Mucosa of descending colon (tissue), 3 donors: ENCODE results near the gene SGMS1. TPM values are rescaled to one million over a fixed set of nuclear protein-coding genes. Genes with fewer than 3 reads are reported as not detected.
A peak's percentile ranks its signal among the peaks of the same experiment; 100 is the strongest.

Source experiments
- ATAC-seq: fragments of 200-7000 bp; cut with Tn5 transposase; one replicate; pipeline ENCODE4 v1.9.1; 2020; ENCODE audit warnings: mild to moderate bottlenecking, moderate library complexity
- DNase-seq, 3 donors: peaks; one replicate each; pipeline ENCODE4 v3.0.0-alpha.2; 2020
- H3K36me3 ChIP-seq: fragments of 200-600 bp; one replicate; pipeline ENCODE4 v1.8.0; 2021; ENCODE audit warnings: low read depth, mild to moderate bottlenecking
- H3K4me1 ChIP-seq: fragments of 200-600 bp; one replicate; pipeline ENCODE4 v1.8.0; 2021; ENCODE audit warnings: low read depth, mild to moderate bottlenecking
- H3K4me3 ChIP-seq: fragments of 200-600 bp; one replicate; pipeline ENCODE4 v1.8.0; 2021; ENCODE audit warnings: mild to moderate bottlenecking
- H3K9me3 ChIP-seq: fragments of 200-600 bp; one replicate; pipeline ENCODE4 v1.8.0; 2021; ENCODE audit warnings: mild to moderate bottlenecking
- CTCF ChIP-seq: fragments of 200-600 bp; IDR thresholded peaks from one replicate; pipeline ENCODE4 v1.8.0; 2022; ENCODE audit warnings: antibody characterized with exemption, mild to moderate bottlenecking
- intact Hi-C, 2 donors: fragments of 100-400 bp; cut with DNase I in 1 of 2; cut with micrococcal nuclease in 1 of 2; formaldehyde crosslinking; loops; one replicate each; pipeline versions ENCODE4 v1.11.0 to v1.11.1; 2022; cut with DNase I, micrococcal nuclease
- total RNA-seq, 3 donors: library from RNA; stranded (reverse); fragmentation: NEBNext Ultra II Directional in 2 of 3; extraction: Animal tissue kit (Norgen Biotek cat#: 25700) in 2 of 3; gene quantifications; one replicate each; pipeline versions ENCODE4 v1.2.1 to v1.2.4, GENCODE V29; 2021 to 2023
- donor health status: DM: no; HTN: no; CAD: no; lungs with moderate emphysema.
- donor health status: DM: no; HTN: no; CAD: no.
- donor health status: DM: no; HTN: yes; CAD: no.

SGMS1 gene
- total RNA-seq, 3 donors from 2014 or later: 14.4 to 28.4 (median 20.0) TPM

GRCh38 chr10:50621968-50622705, 1.6 kb downstream of the SGMS1 start:
- H3K4me3 ChIP-seq: peak overlapping the region; percentile 92
- peaks cover 13% of the 10 kb centered on the region for H3K4me1 ChIP-seq
- peak; percentile 16 for ATAC-seq
- no peaks in the 10 kb centered on the region for H3K36me3 ChIP-seq
- intact Hi-C loops: no loop called here
- H3K9me3 ChIP-seq: no peaks in the 10 kb centered on the region
- TF ChIP-seq CTCF: no peak
- DNase-seq: peak; percentile 89 to 94 (median 93)

GRCh38 chr10:50620899-50621298, 2.9 kb downstream of the SGMS1 start:
- Histone ChIP-seq H3K4me1 (peaks cover 13% of the 10 kb centered on the region), H3K36me3 (no peaks in the 10 kb centered on the region), H3K4me3 (no peak overlapping the region), H3K9me3 (no peaks in the 10 kb centered on the region)
- no peak for ATAC-seq
- DNase-seq: no peak
- intact Hi-C loops: no loop called here
- no peak for TF ChIP-seq CTCF

- ATAC-seq: no peak
- H3K4me1 ChIP-seq: peaks cover 13% of the 10 kb centered on the region
- intact Hi-C loops: no loop called here
- TF ChIP-seq CTCF: no peak
- no peaks in the 10 kb centered on the region for H3K36me3 ChIP-seq
- H3K9me3 ChIP-seq: no peaks in the 10 kb centered on the region
- H3K4me3 ChIP-seq: no peak overlapping the region
- no peak for DNase-seq
These were observed 3.9 kb downstream of the SGMS1 start for GRCh38 chr10:50619882-50620281.

GRCh38 chr10:50619166-50619565, 4.6 kb downstream of the SGMS1 start:
- peaks cover 13% of the 10 kb centered on the region for H3K4me1 ChIP-seq
- TF ChIP-seq CTCF: no peak
- DNase-seq (no peak), ATAC-seq (no peak)
- no peaks in the 10 kb centered on the region for H3K36me3 ChIP-seq
- intact Hi-C loops: no loop called here
- H3K4me3 ChIP-seq: no peak overlapping the region
- no peaks in the 10 kb centered on the region for H3K9me3 ChIP-seq

GRCh38 chr10:50618624-50619023, 5.1 kb downstream of the SGMS1 start:
- DNase-seq (no peak), ATAC-seq (no peak)
- no peaks in the 10 kb centered on the region for H3K36me3 ChIP-seq
- intact Hi-C loops: no loop called here
- H3K9me3 ChIP-seq: no peaks in the 10 kb centered on the region
- peaks cover 13% of the 10 kb centered on the region for H3K4me1 ChIP-seq
- H3K4me3 ChIP-seq: no peak overlapping the region
- TF ChIP-seq CTCF: no peak

- Histone ChIP-seq H3K4me3 (no peak overlapping the region), H3K4me1 (peaks cover 3% of the 10 kb centered on the region), H3K9me3 (no peaks in the 10 kb centered on the region), H3K36me3 (no peaks in the 10 kb centered on the region)
- no peak for TF ChIP-seq CTCF
- intact Hi-C loops: no loop called here
- ATAC-seq (no peak), DNase-seq (no peak)
These were observed 8.1 kb downstream of the SGMS1 start for GRCh38 chr10:50615658-50616057.
